ENCODE data around the gene PRSS57. TPM values are rescaled to one million over a fixed set of nuclear protein-coding genes. Genes with fewer than 3 reads are reported as not detected.

The PRSS57 gene
- total and polyA plus RNA-seq, 2 of the 13 experiments (the other 11 are each of a cell fraction or from before 2014, with no cell fraction given) = 0.12 TPM; not detected in 1

DNA sequence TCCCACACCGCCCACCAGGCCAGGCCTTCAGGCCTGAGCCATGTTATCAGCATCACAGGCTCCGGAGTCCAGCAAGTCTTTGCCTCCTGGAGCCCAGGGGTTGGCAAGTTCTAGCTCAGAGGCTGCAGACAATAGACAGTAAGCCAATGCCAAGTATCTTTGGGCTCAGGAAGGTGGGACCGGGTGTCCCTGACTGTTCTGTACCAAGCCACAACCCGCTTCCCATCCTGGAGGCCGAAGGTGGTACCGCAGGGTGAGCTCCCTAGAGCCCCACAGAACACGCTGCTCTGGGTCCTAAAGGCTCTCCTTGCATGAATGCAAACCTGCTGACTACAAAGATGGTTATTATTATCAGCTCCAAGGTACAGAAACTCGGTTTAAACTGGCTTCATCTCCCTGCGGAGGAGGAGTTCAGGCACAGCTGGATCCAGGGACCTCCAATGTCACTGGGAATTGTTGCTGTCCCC lies 24.6 kb downstream of the PRSS57 start (continued):
- 0 out of 2 replicates have a peak, but pooled peaks have one; percentile 39 for TF ChIP-seq PHF8 (CRISPR knock-in tag; IDR thresholded peaks at IDR 0.05)
- TF ChIP-seq HNRNPUL1 (IDR thresholded peaks at IDR 0.05; ENCODE audit: low read depth, low read length) = no peak
- no peak for TF ChIP-seq LCORL (IDR thresholded peaks at IDR 0.05)
- no peak for TF ChIP-seq LCORL (CRISPR knock-in tag; IDR thresholded peaks at IDR 0.05)
- no peak for TF ChIP-seq ZSCAN21 (CRISPR knock-in tag; IDR thresholded peaks at IDR 0.05; ENCODE audit: borderline replicate concordance)
- TF ChIP-seq HES4 (CRISPR knock-in tag; IDR thresholded peaks at IDR 0.05; ENCODE audit: borderline replicate concordance) = no peak
- TF ChIP-seq, protein P1, sequence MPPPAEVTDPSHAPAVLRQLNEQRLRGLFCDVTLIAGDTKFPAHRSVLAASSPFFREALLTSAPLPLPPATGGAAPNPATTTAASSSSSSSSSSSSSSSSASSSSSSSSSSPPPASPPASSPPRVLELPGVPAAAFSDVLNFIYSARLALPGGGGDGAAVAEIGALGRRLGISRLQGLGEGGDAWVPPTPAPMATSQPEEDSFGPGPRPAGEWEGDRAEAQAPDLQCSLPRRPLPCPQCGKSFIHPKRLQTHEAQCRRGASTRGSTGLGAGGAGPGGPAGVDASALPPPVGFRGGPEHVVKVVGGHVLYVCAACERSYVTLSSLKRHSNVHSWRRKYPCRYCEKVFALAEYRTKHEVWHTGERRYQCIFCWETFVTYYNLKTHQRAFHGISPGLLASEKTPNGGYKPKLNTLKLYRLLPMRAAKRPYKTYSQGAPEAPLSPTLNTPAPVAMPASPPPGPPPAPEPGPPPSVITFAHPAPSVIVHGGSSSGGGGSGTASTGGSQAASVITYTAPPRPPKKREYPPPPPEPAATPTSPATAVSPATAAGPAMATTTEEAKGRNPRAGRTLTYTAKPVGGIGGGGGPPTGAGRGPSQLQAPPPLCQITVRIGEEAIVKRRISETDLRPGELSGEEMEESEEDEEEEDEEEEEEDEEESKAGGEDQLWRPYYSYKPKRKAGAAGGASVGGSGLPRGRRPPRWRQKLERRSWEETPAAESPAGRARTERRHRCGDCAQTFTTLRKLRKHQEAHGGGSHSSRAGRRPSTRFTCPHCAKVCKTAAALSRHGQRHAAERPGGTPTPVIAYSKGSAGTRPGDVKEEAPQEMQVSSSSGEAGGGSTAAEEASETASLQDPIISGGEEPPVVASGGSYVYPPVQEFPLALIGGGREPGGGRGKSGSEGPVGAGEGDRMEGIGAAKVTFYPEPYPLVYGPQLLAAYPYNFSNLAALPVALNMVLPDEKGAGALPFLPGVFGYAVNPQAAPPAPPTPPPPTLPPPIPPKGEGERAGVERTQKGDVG (CRISPR knock-in tag; IDR thresholded peaks at IDR 0.05; ENCODE audit: borderline replicate concordance) = no peak
- TF ChIP-seq ZNF329 (CRISPR knock-in tag; IDR thresholded peaks at IDR 0.05; ENCODE audit: low read depth) = peak; percentile 100
- TF ChIP-seq MEIS2 (CRISPR knock-in tag; IDR thresholded peaks at IDR 0.05) = no peak
- TF ChIP-seq GATAD2A (CRISPR knock-in tag; IDR thresholded peaks at IDR 0.05) = 0 out of 2 replicates have a peak, but pooled peaks have one; percentile 28
- no peak for TF ChIP-seq CEBPB (IDR thresholded peaks at IDR 0.05; ENCODE audit: borderline replicate concordance, low read depth, low read length)
- peak; percentile 25; the same call in 1 of the 2 replicates for TF ChIP-seq SALL1 (CRISPR knock-in tag; IDR thresholded peaks at IDR 0.05)
- TF ChIP-seq ZNF883 (CRISPR knock-in tag; IDR thresholded peaks at IDR 0.05; ENCODE audit: not compliant biosample characterization) = no peak
- no peak for TF ChIP-seq HNRNPLL (IDR thresholded peaks at IDR 0.05; ENCODE audit: low read depth, low read length, poor library complexity, severe bottlenecking)
- TF ChIP-seq, protein P2, sequence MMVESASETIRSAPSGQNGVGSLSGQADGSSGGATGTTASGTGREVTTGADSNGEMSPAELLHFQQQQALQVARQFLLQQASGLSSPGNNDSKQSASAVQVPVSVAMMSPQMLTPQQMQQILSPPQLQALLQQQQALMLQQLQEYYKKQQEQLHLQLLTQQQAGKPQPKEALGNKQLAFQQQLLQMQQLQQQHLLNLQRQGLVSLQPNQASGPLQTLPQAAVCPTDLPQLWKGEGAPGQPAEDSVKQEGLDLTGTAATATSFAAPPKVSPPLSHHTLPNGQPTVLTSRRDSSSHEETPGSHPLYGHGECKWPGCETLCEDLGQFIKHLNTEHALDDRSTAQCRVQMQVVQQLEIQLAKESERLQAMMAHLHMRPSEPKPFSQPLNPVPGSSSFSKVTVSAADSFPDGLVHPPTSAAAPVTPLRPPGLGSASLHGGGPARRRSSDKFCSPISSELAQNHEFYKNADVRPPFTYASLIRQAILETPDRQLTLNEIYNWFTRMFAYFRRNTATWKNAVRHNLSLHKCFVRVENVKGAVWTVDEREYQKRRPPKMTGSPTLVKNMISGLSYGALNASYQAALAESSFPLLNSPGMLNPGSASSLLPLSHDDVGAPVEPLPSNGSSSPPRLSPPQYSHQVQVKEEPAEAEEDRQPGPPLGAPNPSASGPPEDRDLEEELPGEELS (CRISPR knock-in tag; IDR thresholded peaks at IDR 0.05) = no peak
- no peak for TF ChIP-seq MEIS1 (CRISPR knock-in tag; IDR thresholded peaks at IDR 0.05; ENCODE audit: borderline replicate concordance)
- TF ChIP-seq, protein P3, sequence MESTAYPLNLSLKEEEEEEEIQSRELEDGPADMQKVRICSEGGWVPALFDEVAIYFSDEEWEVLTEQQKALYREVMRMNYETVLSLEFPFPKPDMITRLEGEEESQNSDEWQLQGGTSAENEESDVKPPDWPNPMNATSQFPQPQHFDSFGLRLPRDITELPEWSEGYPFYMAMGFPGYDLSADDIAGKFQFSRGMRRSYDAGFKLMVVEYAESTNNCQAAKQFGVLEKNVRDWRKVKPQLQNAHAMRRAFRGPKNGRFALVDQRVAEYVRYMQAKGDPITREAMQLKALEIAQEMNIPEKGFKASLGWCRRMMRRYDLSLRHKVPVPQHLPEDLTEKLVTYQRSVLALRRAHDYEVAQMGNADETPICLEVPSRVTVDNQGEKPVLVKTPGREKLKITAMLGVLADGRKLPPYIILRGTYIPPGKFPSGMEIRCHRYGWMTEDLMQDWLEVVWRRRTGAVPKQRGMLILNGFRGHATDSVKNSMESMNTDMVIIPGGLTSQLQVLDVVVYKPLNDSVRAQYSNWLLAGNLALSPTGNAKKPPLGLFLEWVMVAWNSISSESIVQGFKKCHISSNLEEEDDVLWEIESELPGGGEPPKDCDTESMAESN (CRISPR knock-in tag; conservative IDR thresholded peaks at IDR 0.05) = no peak
- TF ChIP-seq NFIC (IDR thresholded peaks at IDR 0.05; ENCODE audit: low read length) = no peak
- TF ChIP-seq ASH2L (IDR thresholded peaks at IDR 0.05; ENCODE audit: insufficient read length, low read depth, low read length) = no peak

All from HepG2 (cell line).